Activated naive CD4-positive, alpha-beta T cell treated with anti-CD3 and anti-CD28 coated beads, Interleukin-2, amount 50 U/mL, for 72 hours (primary cell): Measurements from ENCODE around the gene PPP4C. TPM values are rescaled to one million over a fixed set of nuclear protein-coding genes. Genes with fewer than 3 reads are reported as not detected.
A peak's percentile ranks its signal among the peaks of the same experiment; 100 is the strongest.
"Not testable (repeated sequence)": the region's sequence is repeated elsewhere in the genome, so short reads cannot be mapped to it uniquely, and the experiment has no call there.

Experiments
- ATAC-seq, 2 donors: fragments of 150-1000 bp; cut with Tn5 transposase; 2 replicates each; pipeline ENCODE4 v1.10.0; 2021; ENCODE audit warnings: mild to moderate bottlenecking in 2 of 2, moderate library complexity in 2 of 2
- DNase-seq, 2 donors: peaks; one replicate each; pipeline ENCODE4 v3.0.0; 2021 to 2022; ENCODE audit warnings: low spot score in 2 of 2
- H3K27ac Mint-ChIP-seq, 2 donors: one replicate each; pipeline ENCODE4 v1.8.0; 2022; ENCODE audit warnings: mild to moderate bottlenecking in 2 of 2, mixed read lengths in 2 of 2
- H3K36me3 Mint-ChIP-seq, 2 donors: one replicate each; pipeline ENCODE4 v1.8.0; 2022; ENCODE audit warnings: mixed read lengths in 2 of 2
- H3K9me3 Mint-ChIP-seq, 2 donors: one replicate each; pipeline ENCODE4 v1.8.0; 2022; ENCODE audit warnings: mixed read lengths in 2 of 2
- total RNA-seq, 2 donors: library from RNA; stranded (reverse); gene quantifications; one replicate each; pipeline ENCODE4 v1.2.3, GENCODE V29; 2022

The PPP4C gene
- total RNA-seq = 100 to 1,000 TPM; 130 to 136 TPM

DNA sequence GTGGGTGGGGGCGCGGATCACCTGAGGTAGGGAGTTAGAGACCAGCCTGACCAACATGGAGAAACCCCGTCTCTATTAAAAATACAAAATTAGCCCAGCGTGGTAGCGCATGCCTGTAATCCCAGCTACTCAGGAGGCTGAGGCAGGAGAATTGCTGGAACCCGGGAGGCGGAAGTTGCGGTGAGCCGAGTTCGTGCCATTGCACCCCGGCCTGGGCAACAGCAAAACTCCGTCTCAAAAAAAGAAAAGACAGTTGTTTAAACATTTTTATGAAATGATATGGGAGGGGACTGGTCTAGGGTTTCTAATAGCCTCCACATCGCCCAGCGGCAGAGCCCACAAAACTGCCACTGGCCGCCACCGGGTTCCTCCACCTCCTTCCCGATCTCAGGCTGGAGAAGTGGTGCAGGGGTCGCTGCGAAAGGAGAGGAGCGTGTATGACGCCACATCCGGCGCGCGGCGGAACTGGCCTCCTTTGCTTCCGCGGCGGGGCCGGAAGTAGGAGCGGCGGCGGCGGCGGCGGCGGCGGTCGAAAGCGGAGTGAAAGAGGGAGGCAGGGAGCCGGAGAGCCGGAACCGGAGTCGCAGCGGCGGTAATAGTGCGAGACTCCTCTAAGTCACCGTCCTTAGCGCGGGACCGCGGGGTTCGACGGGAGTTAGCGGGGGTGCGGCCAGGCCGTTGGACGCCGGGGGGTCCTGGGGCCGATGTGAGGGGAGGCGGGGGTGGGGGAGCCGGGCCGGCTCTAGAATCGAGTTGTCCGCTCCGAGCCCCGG, at the start of gene PPP4C:
Gene PPP4C, plus strand, starts transcription at position 492 of the 773 bp plus-strand sequence. CDS start 384 bp downstream, outside the sequence.
- ATAC-seq = peak; percentile 91 to 93
- peaks cover 26 to 27% of the 10 kb centered on the region in 2 donors for H3K36me3 Mint-ChIP-seq

DNA sequence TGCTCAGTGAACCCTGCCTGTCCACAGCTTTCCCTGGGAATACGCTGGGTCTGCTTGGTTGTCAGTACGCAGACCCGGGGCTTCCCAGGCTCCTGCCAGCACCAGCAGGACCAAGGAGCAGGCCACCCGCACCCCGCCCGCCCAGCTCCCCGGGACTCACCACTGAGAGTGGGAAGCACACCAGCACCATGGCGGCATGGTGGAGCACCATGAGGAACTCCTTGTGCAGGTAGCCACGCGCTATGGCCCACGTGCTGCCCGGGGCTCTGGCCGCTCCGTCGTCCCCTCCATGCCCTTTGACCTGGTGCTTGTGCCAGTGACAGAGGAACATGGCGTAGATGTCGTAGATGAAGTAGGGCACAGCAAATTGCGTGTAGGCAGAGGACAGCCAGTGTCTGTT, 49.3 kb upstream of the PPP4C start:
- Mint-ChIP-seq H3K27ac (no peak overlapping the region), H3K36me3 (no peaks in the 10 kb centered on the region), H3K9me3 (no peaks in the 10 kb centered on the region)
- ATAC-seq = no peak
- no peak for DNase-seq

More for the DNA sequence above, at the start of gene PPP4C:
- H3K9me3 Mint-ChIP-seq = no peaks in the 10 kb centered on the region
- peak within 1 kb of the TSS; percentile 91 to 97 for H3K27ac Mint-ChIP-seq
- DNase-seq = peak; percentile 90 to 92

DNA sequence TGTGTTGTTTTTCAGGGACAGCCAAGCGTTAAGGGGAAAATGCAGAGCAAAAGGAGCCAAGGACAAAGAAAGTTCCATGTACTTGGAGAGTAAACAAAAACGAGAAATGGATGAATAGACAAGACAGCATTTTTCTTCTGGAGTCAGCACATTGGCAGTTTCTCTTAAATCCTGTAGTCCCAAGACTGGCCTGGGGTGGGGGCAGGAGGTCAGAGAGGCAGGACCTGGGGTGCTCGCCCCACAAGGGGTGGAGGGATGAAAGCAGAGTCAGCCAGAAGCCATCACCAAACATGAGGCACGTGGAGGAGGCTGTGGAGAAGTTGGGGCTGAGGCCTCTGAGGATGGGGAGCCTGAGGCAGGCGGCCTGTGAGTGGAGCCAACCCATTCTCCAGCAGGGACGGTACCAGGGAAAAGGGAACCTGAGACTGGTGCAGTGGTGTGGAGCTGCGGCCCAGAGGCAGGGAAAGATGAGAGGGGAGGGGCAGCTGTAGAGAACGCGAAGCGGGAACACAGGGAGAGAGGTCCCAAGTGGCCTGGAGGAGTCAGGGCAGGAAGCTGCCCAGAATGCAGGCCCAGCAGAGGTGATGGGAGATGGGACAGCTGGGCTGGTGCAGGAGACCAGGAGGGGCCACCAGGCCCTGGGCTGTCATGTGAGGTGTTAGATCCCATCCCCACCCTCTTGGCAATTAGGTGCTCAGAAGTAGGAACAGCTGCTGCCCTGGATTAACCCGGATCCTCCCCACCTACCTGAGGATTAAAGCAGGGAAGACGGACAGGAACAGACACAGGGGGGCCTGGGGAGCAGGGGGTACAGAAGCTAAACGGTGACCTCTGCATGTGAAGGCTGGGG, 48.0 kb upstream of the PPP4C start:
- Mint-ChIP-seq H3K9me3 (no peaks in the 10 kb centered on the region), H3K27ac (no peak overlapping the region)
- no peak for DNase-seq

DNA sequence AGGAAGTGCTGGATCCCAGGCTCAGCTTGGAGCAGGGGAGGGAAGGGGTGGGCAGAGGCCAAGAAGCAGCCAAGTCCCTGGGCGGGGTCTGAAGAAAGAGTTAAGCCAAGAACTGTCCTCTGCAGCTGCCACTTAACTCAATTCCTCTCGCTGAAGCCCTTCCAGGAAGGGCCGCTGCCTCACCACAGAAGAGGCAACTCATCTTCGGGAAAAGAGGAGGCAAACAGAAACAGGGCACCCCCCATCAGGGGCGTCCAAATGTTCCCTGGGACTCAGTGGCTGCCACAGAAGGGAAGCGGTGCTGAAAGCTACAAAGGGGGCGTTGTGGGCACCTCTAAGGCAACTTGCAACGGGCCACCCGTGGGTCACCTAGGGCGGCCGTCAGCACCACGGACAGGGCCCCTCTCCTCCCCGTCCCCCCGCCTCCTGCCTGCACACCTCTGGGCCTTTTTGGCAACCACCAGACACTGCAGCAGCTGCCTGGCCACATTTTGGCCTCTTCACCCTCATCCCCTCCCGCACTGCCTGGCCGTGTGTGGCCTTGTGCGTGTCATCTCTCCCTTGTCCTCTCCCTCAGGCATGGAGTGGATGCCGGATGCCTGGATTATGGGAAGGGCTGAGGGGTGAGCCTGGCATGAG, 47.2 kb upstream of the PPP4C start:
- ATAC-seq (no peak), DNase-seq (no peak)
- Mint-ChIP-seq H3K27ac (no peak overlapping the region), H3K9me3 (no peaks in the 10 kb centered on the region), H3K36me3 (no peaks in the 10 kb centered on the region)

More for the DNA sequence above, 48.0 kb upstream of the PPP4C start:
- no peak for ATAC-seq
- H3K36me3 Mint-ChIP-seq = no peaks in the 10 kb centered on the region

DNA sequence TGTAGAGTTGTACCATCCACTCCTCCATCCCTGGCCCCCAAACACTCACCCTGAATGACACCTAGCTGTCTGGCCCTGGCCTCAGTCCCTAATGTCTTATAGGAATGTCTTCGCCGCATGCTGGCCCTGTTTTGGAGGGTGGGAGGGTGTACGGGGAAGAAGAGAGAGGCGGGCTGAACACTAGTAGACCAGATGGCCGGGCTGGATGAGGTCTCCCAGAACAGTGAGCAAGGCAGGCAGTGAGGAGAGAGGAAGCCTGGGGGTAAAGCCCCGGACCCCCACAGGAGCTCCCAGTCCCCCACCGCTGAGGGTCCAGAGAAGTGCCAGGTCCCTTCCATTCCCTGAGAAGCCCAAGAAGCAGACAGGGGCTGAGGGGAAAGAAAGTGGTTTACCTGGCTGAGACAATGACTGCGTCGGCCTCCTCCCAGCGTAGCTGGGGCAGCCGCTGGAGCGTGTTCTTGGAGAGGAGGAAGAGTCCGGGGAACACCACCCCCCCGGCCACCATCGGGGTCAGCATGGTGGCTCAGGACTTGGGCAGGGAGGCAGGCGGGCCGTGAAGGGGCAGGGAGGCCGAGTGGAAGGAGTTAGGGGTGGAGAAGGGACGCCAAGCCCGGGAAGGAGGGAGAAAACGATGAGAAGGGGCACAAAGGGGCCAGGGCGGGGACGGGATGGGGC, 45.6 kb upstream of the PPP4C start:
- DNase-seq (no peak), ATAC-seq (no peak)
- Mint-ChIP-seq H3K27ac (no peak overlapping the region), H3K9me3 (no peaks in the 10 kb centered on the region), H3K36me3 (no peaks in the 10 kb centered on the region)

DNA sequence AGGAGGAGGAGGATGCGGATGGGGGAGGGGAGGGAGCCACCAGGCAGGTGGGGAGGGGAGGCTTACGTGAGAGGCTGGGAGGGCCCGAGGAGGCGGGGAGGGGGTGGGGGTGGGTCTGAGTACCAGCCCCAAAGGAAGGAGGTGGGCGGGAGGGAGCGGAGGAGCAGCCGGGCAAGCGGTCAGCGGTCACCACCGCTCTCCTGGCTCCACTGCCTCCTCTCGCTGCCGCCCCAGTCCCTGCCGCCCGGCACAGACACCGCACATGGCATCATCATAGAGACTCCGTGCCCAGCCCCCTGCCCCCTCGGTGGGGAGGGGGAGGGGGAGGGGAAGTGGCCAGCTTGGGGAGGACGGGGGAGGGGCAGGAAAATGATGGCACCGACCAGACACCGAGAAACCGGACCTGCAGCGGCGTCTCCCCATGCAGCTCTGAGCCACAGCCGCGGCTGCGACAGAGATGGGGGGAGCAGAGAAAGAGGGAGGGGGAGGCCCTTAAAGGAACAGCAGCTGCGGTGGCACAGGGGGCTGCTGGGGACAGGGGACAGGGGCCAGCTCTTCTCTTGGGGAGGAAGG, 44.9 kb upstream of the PPP4C start, which contains the start of gene TLCD3B:
Gene TLCD3B, minus strand, starts transcription at position 431 of the 573 bp plus-strand sequence. CDS start 744 bp downstream, outside the sequence.
- Mint-ChIP-seq H3K27ac (no peak within 1 kb of the TSS), H3K9me3 (no peaks in the 10 kb centered on the region), H3K36me3 (no peaks in the 10 kb centered on the region)
- no peak for ATAC-seq
- DNase-seq = no peak

DNA sequence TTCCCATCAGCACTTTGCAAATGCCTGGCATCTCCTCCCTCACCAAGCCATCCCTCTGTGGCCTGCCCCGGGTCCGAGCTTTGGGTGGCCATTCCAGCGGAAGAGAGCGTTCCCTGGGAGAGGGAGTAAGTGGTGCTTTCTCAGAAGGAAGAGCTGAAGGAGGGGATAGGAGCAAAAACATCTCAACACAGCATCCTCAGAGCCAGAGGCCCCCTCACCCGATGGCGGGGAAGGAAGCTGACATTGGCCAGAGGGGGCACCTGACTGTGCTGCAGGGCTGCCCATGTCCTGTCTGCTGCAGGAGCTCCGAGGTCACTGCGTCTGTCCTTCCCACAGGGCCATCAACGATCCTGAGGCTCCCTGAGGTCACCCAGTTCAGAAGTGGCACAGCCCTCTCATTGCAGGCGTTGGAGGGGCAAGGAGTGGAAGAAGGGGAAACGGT, 44.3 kb upstream of the PPP4C start:
- ATAC-seq (no peak), DNase-seq (no peak)
- H3K9me3 Mint-ChIP-seq = no peaks in the 10 kb centered on the region
- no peak overlapping the region for H3K27ac Mint-ChIP-seq
- no peaks in the 10 kb centered on the region for H3K36me3 Mint-ChIP-seq

DNA sequence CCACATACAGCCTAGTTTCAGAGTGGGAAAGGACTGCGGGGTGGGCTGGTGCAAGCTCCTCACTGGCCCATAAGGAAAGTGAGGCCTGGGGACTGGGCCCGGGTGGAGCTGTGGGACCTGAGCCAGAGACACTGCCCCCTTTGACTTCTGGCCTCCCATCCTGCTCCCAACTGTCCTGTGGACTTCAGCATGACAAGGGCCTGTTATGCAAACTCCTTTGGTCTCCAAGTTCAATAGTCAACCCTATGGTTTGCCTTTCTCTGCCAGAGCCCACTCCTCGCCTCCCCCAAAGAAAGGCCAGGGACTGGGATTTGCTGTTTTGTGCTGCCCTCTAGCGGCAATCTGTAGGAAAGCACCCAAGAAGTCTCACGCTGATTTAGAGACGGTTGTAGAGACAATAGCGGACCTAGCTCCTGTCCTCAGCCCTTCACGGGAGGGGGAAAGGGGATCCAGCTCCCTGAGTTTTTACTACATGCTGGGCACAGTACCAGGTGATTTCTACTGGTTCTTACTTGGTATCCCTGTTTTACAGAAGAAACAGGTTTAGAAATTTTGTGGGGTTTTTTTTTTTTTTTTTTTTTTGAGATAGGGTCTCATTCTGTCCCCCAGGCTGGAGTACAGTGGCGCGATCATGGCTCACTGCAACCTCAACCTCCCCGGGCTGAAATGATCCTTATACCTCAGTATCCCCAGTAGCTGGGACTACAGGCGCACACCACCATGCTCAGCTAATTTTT, 43.5 kb upstream of the PPP4C start:
- Mint-ChIP-seq H3K36me3 (no peaks in the 10 kb centered on the region), H3K27ac (no peak overlapping the region), H3K9me3 (no peaks in the 10 kb centered on the region)
- ATAC-seq = peak; percentile 63 to 69
- DNase-seq = peak in 1 of 2 donors; percentile 71

DNA sequence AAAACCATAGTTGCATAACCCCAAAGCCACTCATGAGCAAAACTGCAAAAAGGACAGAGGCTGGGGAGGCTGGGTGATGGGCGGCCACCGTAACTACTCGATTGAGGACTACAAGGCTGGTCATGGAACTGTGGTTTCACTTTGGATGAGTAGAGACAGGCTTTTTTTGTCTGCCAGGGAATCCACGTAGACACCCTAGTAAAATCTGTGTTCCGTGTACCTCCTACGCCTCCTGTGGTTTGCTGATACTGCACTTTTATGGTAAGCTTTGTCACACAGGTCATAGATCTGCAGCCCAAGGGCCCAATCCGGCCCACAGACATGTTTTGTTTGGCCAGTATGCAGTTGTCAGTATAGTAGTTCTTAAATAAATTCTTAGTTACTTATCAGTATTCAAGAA, 42.5 kb upstream of the PPP4C start:
- Mint-ChIP-seq H3K9me3 (no peaks in the 10 kb centered on the region), H3K27ac (no peak overlapping the region), H3K36me3 (no peaks in the 10 kb centered on the region)
- peak; percentile 39 to 50 for ATAC-seq
- DNase-seq = no peak

DNA sequence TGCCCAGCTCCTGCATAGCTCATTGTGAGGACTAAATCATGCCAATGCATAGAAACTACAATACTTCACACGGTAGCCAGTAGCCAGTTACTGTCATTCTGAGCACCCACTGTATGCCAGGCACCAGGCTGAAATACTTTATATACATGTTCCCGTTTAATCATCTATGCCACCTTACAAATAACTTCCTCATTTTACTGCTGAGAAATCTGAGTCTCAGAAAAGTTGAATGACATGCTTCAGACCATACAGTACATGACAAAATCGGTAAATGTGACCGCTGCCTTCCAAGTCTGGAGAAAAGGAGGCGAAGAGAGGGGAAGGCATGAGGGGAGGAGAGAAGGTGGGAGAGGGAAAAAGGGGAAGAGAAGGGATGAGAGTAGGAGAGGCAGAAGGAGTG, 35.6 kb upstream of the PPP4C start:
- Mint-ChIP-seq H3K9me3 (no peaks in the 10 kb centered on the region), H3K27ac (no peak overlapping the region), H3K36me3 (no peaks in the 10 kb centered on the region)
- ATAC-seq (no peak), DNase-seq (no peak)

DNA sequence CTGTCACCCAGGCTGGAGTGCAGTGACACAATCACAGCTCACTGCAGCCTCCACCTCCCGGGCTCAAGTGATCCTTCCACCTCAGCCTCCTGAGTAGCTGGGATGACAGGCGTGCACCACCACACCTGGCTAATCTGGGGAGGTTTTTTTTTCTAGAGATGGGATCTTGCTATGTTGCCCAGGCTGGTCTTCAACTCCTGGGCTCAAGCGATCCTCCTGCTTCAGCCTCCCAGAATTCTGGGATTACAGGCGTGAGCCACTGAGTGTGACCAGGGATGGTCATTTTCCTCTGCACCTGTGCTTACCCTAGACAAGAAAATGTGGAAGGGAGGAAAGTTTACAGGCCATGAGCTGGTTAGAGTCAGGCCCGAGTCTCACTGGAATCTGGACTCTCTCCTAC, 35.1 kb upstream of the PPP4C start:
- not testable (repeated sequence) for H3K36me3 Mint-ChIP-seq, ATAC-seq, H3K9me3 Mint-ChIP-seq, H3K27ac Mint-ChIP-seq, DNase-seq

DNA sequence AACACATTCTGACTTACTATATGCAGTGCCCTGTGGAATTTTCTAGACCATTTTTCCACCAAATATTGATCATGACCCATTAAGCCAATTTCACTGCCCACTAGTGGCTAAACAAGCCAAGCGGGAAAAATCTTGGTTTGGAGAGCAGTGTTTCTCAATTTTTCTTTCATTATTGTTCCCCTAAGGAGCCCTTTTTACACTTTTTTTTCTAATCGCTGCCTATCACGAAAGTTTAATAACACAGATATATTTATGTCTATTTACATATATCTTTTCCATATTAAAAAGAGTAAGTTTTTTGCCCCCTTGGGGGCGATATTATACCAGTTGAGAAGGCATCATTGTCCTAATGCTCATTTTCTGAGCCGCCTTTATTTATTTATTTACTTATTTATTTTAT, 34.0 kb upstream of the PPP4C start:
- no peak for ATAC-seq
- H3K36me3 Mint-ChIP-seq = no peaks in the 10 kb centered on the region

DNA sequence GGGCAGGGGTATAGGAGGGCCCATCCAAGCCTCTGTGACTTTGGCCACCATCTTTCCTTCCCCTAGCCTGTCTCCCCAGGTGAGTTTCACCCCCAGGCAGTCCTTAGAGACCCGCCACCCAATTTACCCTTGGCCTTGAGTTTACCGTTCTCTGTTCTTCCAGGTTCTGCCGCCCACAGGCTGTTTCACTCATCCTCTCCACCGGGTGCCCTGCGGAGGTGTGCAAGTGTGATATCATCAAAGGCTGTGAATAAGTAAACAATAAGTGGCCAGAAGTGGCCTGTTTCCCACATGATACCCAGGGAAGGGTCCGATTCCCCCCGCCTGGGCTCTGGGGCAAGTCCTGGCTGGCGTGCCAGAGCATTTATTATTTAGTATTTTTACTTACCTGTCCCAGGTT, 29.6 kb upstream of the PPP4C start:
- no peak for DNase-seq
- no peak for ATAC-seq
- Mint-ChIP-seq H3K9me3 (no peaks in the 10 kb centered on the region), H3K36me3 (no peaks in the 10 kb centered on the region), H3K27ac (no peak overlapping the region)

More for the DNA sequence above, 34.0 kb upstream of the PPP4C start:
- no peak overlapping the region for H3K27ac Mint-ChIP-seq
- DNase-seq = no peak
- H3K9me3 Mint-ChIP-seq = no peaks in the 10 kb centered on the region

DNA sequence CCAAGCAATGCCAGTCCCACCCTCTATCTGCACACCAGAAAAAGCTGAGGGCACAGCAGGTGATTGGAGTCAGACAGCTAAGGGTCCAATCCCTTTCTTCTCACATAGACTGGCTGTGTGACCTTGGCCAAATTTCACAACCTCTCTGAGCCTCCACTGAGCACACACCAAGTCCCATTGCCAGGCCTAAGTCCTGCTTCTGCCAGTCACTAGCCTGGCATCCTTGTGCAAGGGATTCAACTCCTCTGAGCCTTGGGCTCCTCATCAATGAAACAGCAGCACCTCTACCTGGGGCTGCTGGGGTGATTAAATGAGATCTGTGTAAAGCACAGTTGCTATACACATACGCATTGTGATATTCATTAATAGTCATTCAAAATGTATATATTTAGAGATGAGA, 29.2 kb upstream of the PPP4C start:
- DNase-seq = no peak
- no peak for ATAC-seq
- Mint-ChIP-seq H3K36me3 (peaks cover 0 to 3% of the 10 kb centered on the region in 2 donors), H3K27ac (no peak overlapping the region), H3K9me3 (no peaks in the 10 kb centered on the region)

DNA sequence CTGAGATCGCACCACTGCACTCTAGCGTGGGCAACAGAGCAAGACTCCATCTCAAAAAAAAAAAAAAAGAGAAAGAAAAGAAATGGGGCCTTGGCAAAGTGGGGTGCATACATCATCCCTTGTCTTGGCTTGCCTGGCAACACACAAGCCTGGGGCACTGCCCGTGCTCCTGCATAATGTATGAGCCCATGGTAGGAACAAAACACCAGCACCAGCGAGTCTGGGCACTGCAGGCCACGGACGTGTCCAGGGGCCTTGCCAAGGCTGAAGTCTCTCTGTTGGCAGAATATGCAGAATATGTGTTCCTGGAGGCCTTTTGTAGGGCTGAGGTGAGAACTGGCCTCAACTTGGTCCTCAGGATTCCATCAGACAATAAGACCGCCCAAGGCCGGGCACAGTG, 25.9 kb upstream of the PPP4C start:
- ATAC-seq (no peak), DNase-seq (no peak)
- Mint-ChIP-seq H3K9me3 (no peaks in the 10 kb centered on the region), H3K36me3 (peaks cover 0 to 5% of the 10 kb centered on the region in 2 donors), H3K27ac (no peak overlapping the region)
